Transverse colon (tissue), 4 donors: ENCODE results near the gene HNRNPR. TPM values are rescaled to one million over a fixed set of nuclear protein-coding genes. Genes with fewer than 3 reads are reported as not detected.
A peak's percentile ranks its signal among the peaks of the same experiment; 100 is the strongest.

Experiments
- DNase-seq: peaks from one replicate; pipeline ENCODE4 v3.0.0-alpha.2; 2019
- H3K27ac ChIP-seq, 4 donors: fragments of 200-600 bp; sonication (generic); 2 replicates each; pipeline ENCODE4 v1.5.1; 2016 to 2018; ENCODE audit warnings: inconsistent platforms in 4 of 4
- H3K27me3 ChIP-seq: fragments of 200-600 bp; sonication (generic); 2 replicates; pipeline ENCODE4 v1.5.1; 2017; ENCODE audit warnings: inconsistent platforms
- H3K36me3 ChIP-seq, 4 donors: fragments of 200-600 bp; sonication (generic); 2 replicates each; pipeline ENCODE4 v1.5.1; 2017 to 2019; ENCODE audit warnings: inconsistent platforms in 4 of 4
- H3K4me1 ChIP-seq, 4 donors: fragments of 200-600 bp; sonication (generic); 2 replicates each; pipeline ENCODE4 v1.5.1; 2017 to 2020; ENCODE audit warnings: inconsistent platforms in 4 of 4
- H3K4me3 ChIP-seq, 4 donors: fragments of 200-600 bp; sonication (generic); 1 replicate in 1 of 4; 2 replicates in 3 of 4; pipeline versions ENCODE4 v1.5.1 to v1.6.1; 2017 to 2019; ENCODE audit warnings: inconsistent platforms in 4 of 4
- H3K9me3 ChIP-seq, 2 donors: fragments of 200-600 bp; sonication (generic); 2 replicates each; pipeline ENCODE4 v1.5.1; 2017 to 2019; ENCODE audit warnings: inconsistent platforms in 2 of 2
- EP300 ChIP-seq: sonication (generic); formaldehyde crosslinking; IDR thresholded peaks from one replicate; pipeline ENCODE4 v1.6.1; 2017; ENCODE audit warnings: antibody characterized with exemption, low read depth
- POLR2A ChIP-seq: fragments of 450-650 bp; IDR thresholded peaks from one replicate; pipeline ENCODE4 v1.6.1; 2016; ENCODE audit warnings: antibody characterized with exemption, mild to moderate bottlenecking, moderate library complexity
- POLR2AphosphoS5 ChIP-seq, 3 donors: sonication (generic); formaldehyde crosslinking; IDR thresholded peaks; one replicate each; pipeline ENCODE4 v1.6.1; 2016; ENCODE audit warnings: antibody characterized with exemption in 3 of 3
- WGBS, 2 donors: methylation state at CpG; one replicate each; pipeline ENCODE4 v1.1.5; 2018; ENCODE audit warnings: low coverage in 1 of 2; 5-methylcytosine and 5-hydroxymethylcytosine counted together
- in situ Hi-C, 4 donors: fragments of 200-750 bp; cut with MboI; loops; one replicate each; pipeline versions ENCODE4 v1.15.0 to v1.15.1; 2017; ENCODE audit warnings: low sequenced_read_pairs in 3 of 4, low pct_ligation_motif_present in 1 of 4, low pct_unique_long_range_greater_than_20kb in 1 of 4
- intact Hi-C: fragments of 100-400 bp; cut with DNase I; formaldehyde crosslinking; loops from one replicate; pipeline ENCODE4 v1.15.1; 2023; ENCODE audit warnings: low total_unique reads
- total RNA-seq, 4 donors: library from RNA; depleted of rRNA; stranded (reverse); fragments of >200 nt; gene quantifications; one replicate each; pipeline ENCODE4 v1.1.0, GENCODE V29; 2016
- TF ChIP-seq, protein P1 (sequence below), 5 experiments: fragments of 200-600 bp in 3 of 5; fragments of 450-650 bp in 2 of 5; sonication (generic) in 3 of 5; IDR thresholded peaks; 1 replicate in 2 of 5; 2 replicates in 3 of 5; pipeline ENCODE4 v1.5.1; 2016 to 2017; ENCODE audit warnings: antibody characterized with exemption in 5 of 5, inconsistent platforms in 3 of 5, mild to moderate bottlenecking in 2 of 5, moderate library complexity in 1 of 5

The HNRNPR gene
- total RNA-seq, 4 donors from 2014 or later: 13.5 to 120 (median 60.8) TPM

DNA sequence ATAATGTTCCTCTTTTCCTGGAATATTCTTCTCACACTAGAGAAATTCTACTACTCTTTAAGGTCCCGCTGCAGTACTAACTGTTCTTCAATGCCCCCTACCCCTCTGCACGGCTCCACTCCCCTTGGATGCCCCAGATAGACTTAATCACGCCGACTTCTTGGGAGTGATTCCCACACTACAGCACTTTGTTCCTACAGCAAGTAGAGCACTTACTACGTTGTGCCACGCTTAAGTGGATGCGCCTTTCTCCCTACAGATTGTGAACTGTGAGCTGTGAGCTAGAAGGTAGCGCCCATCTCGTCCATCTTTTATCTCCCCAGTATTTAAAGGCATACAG lies 23.3 kb upstream of the HNRNPR start:
- Histone ChIP-seq H3K9me3 (peaks cover 18 to 28% of the 10 kb centered on the region in 2 donors), H3K4me3 (peak overlapping the region; percentile 55 to 97 (median 81)), H3K4me1 (peaks cover 16 to 39% (median 37%) of the 10 kb centered on the region in 4 donors), H3K27ac (peak overlapping the region; percentile 94 to 100 (median 98)), H3K27me3 (no peaks in the 10 kb centered on the region), H3K36me3 (peaks cover 5 to 41% (median 17%) of the 10 kb centered on the region in 4 donors)
- intact Hi-C loops: no loop called here
- 58% methylated on average over 9 of the region's 9 CpGs; no CpG with 5 or more reads in 1 of the 2 donors for WGBS, 2 donors
- in situ Hi-C loops: no loop called here
- TF ChIP-seq, protein P1, sequence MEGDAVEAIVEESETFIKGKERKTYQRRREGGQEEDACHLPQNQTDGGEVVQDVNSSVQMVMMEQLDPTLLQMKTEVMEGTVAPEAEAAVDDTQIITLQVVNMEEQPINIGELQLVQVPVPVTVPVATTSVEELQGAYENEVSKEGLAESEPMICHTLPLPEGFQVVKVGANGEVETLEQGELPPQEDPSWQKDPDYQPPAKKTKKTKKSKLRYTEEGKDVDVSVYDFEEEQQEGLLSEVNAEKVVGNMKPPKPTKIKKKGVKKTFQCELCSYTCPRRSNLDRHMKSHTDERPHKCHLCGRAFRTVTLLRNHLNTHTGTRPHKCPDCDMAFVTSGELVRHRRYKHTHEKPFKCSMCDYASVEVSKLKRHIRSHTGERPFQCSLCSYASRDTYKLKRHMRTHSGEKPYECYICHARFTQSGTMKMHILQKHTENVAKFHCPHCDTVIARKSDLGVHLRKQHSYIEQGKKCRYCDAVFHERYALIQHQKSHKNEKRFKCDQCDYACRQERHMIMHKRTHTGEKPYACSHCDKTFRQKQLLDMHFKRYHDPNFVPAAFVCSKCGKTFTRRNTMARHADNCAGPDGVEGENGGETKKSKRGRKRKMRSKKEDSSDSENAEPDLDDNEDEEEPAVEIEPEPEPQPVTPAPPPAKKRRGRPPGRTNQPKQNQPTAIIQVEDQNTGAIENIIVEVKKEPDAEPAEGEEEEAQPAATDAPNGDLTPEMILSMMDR (IDR thresholded peaks at IDR 0.05): no peak
- DNase-seq: no peak

DNA sequence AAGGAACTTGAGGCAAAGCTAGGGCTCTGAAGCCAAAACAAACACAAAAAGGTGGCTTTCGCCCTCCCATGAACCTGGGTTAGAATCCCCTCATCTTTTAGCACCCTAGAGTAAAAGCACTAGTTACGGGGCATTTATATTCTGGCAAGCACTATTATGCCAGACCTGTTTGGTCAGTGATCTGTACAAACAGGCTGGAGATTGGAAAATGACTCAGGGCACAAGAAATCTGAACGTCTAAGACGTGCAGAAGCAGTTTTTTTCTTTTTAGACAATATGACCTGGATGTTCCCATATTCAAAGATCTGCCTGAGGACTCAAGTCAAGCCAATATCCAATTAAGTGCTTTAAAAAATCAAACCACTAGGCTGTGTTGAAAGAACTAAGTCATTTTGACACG lies 22.5 kb upstream of the HNRNPR start:
- Histone ChIP-seq H3K4me1 (peaks cover 16 to 39% (median 36%) of the 10 kb centered on the region in 4 donors), H3K9me3 (peaks cover 26 to 36% of the 10 kb centered on the region in 2 donors), H3K27me3 (no peaks in the 10 kb centered on the region), H3K27ac (no peak overlapping the region), H3K36me3 (peaks cover 9 to 49% (median 21%) of the 10 kb centered on the region in 4 donors), H3K4me3 (no peak overlapping the region)
- WGBS, 2 donors: 81 to 88% methylated on average over 1 to 5 of the region's 5 CpGs
- intact Hi-C loops: no loop called here
- in situ Hi-C loops: no loop called here
- TF ChIP-seq EP300 (no peak), POLR2AphosphoS5 (IDR thresholded peaks at IDR 0.05) (no peak), POLR2A (no peak)
- TF ChIP-seq, protein P1 (IDR thresholded peaks at IDR 0.05): no peak
- no peak for DNase-seq

DNA sequence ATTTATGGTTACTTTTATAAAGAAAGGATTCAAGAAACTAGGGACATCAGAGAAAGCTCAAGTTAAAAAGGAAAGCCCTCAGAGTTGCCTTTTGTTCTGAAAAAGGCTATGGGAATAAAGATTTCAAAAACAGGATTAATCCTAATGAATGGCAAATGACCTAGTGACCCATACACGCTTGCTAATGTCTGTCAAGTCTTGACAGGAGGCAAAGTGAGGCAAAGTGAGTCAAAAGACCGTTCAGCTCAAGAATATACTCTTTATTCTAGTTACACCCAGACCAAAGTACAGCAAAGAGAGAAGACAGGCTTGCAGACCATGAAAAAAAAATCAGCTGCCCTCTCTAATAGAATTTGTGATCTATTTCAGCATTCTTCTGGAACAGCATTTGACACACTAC lies 22.1 kb upstream of the HNRNPR start:
- intact Hi-C loops (no loop called here), in situ Hi-C loops (no loop called here)
- no peaks in the 10 kb centered on the region for H3K27me3 ChIP-seq
- DNase-seq: no peak
- no peak overlapping the region for H3K27ac ChIP-seq
- H3K4me3 ChIP-seq: no peak overlapping the region
- peaks cover 13 to 35% (median 32%) of the 10 kb centered on the region in 4 donors for H3K4me1 ChIP-seq
- H3K36me3 ChIP-seq: peaks cover 12 to 54% (median 25%) of the 10 kb centered on the region in 4 donors
- TF ChIP-seq, protein P1 (IDR thresholded peaks at IDR 0.05): no peak
- TF ChIP-seq POLR2A (no peak), POLR2AphosphoS5 (IDR thresholded peaks at IDR 0.05) (no peak), EP300 (no peak)
- WGBS, 2 donors: 81 to 89% methylated on average over 2 of the region's 2 CpGs
- H3K9me3 ChIP-seq: peaks cover 31 to 40% of the 10 kb centered on the region in 2 donors

DNA sequence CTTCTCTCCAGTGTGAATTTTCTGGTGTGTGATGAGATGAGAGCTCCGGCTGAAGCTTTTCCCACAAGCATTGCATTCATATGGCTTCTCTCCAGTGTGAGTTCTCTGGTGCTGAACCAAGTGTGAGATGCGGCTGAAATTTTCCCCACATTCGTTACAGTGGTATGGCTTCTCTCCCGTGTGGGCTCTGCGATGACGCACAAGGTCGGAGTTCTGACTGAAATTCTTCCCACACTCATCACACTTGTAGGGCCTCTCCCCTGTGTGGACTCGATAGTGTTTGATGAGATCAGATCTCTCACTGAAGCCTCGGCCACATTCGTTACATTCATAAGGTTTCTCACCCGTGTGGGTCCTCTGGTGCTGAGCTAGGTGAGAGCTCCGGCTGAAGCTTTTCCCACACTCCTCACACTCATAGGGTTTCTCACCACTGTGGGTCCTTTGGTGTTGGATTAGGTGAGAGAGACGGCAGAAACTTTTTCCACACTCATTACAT lies 18.2 kb upstream of the HNRNPR start:
- TF ChIP-seq, protein P1 (IDR thresholded peaks at IDR 0.05): no peak
- TF ChIP-seq POLR2AphosphoS5 (IDR thresholded peaks at IDR 0.05) (no peak), POLR2A (no peak), EP300 (no peak)
- Histone ChIP-seq H3K27me3 (no peaks in the 10 kb centered on the region), H3K27ac (no peak overlapping the region), H3K36me3 (peaks cover 13 to 71% (median 30%) of the 10 kb centered on the region in 4 donors), H3K4me1 (peaks cover 0 to 12% (median 10%) of the 10 kb centered on the region in 4 donors), H3K9me3 (peaks cover 45 to 55% of the 10 kb centered on the region in 2 donors), H3K4me3 (no peak overlapping the region)
- intact Hi-C loops: no loop called here
- in situ Hi-C loops: no loop called here
- DNase-seq: no peak
- WGBS, 2 donors: 91 to 98% methylated on average over 7 to 13 of the region's 13 CpGs
